Right cardiac atrium (tissue), 5 donors: ENCODE results near the gene CFAP100. TPM values are rescaled to one million over a fixed set of nuclear protein-coding genes. Genes with fewer than 3 reads are reported as not detected.
A peak's percentile ranks its signal among the peaks of the same experiment; 100 is the strongest.

ENCODE experiments used
- ATAC-seq, 2 donors: fragments of 200-7000 bp; cut with Tn5 transposase; one replicate each; pipeline versions ENCODE4 v1.8.0 to v1.9.1; 2020; ENCODE audit warnings: moderate library complexity in 2 of 2, mild to moderate bottlenecking in 1 of 2
- DNase-seq, 3 donors: peaks; one replicate each; pipeline ENCODE4 v3.0.0-alpha.2; 2020
- H3K27ac ChIP-seq: one replicate; pipeline ENCODE4 v1.5.1; 2013; ENCODE audit warnings: mild to moderate bottlenecking, low read length, control low read depth, moderate library complexity
- H3K27me3 ChIP-seq: one replicate; pipeline ENCODE4 v1.6.1; 2013; ENCODE audit not compliant: control insufficient read depth, insufficient read depth
- H3K4me1 ChIP-seq: one replicate; pipeline ENCODE4 v1.6.1; 2013; ENCODE audit warnings: low read length; ENCODE audit not compliant: control insufficient read depth, insufficient read depth
- H3K4me3 ChIP-seq: one replicate; pipeline ENCODE4 v1.5.1; 2013; ENCODE audit warnings: low read length, control low read depth
- H3K9me3 ChIP-seq: one replicate; pipeline ENCODE4 v1.6.1; 2013; ENCODE audit warnings: low read length; ENCODE audit not compliant: control insufficient read depth
- WGBS: extraction: QIAGEN DNeasy Blood & Tissue Kit; methylation state at CpG from one replicate; pipeline ENCODE4 v1.1.7; 2013; 5-methylcytosine and 5-hydroxymethylcytosine counted together
- intact Hi-C, 4 donors: fragments of 100-400 bp; cut with DNase I; formaldehyde crosslinking; loops; one replicate each; pipeline versions ENCODE4 v1.11.0 to v1.14.0; 2022 to 2023
- polyA plus RNA-seq: library from polyadenylated mRNA; stranded (reverse); fragments of 200-250 nt; gene quantifications from one replicate; pipeline ENCODE4 v1.2.3, GENCODE V29; 2013
- total RNA-seq, 4 donors: library from RNA; stranded (reverse); fragmentation: NEBNext Ultra II Directional; extraction: Animal tissue kit (Norgen Biotek cat#: 25700); gene quantifications; one replicate each; pipeline ENCODE4 v1.2.1, GENCODE V29; 2021
- donor health status: healthy with polysubstance abuse.
- donor health status: DM: no; HTN: yes; CAD: no.
- donor health status: DM: no; HTN: no; CAD: no.
- donor health status: DM: no; HTN: yes; CAD: no; lungs with severe emphysema.
- donor health status: DM: yes; HTN: yes; CAD: no.

Gene CFAP100
- total and polyA plus RNA-seq, 5 donors, result not detected

DNA sequence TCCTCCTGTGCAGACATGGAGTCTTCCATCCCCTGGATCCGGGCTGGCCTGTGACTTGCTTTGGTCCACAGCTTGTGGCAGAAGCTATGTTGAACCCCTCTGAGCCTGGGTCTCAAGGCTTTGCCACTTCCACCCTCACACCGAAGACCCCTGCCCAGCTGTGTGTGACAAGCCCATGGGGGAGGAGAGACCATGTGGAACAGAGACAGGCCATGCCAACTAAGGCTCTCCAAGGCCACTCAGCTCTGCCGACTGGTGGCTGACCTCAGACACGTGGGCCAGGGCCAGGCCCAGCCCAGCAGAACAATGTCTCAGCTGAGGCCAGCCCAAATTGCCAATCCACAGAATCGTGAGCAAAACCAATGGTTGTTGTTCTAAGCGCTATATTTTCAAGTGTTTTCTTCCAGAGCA, 16.4 kb upstream of the CFAP100 start:
- no peak for ATAC-seq
- WGBS, result 66% methylated on average over 6 of the region's 6 CpGs
- no peak overlapping the region for H3K27ac ChIP-seq
- DNase-seq, result no peak
- no peak overlapping the region for H3K4me3 ChIP-seq
- no peaks in the 10 kb centered on the region for H3K9me3 ChIP-seq
- H3K27me3 ChIP-seq, result no peaks in the 10 kb centered on the region
- H3K4me1 ChIP-seq, result peaks cover 11% of the 10 kb centered on the region
- intact Hi-C loops, result no loop called here

DNA sequence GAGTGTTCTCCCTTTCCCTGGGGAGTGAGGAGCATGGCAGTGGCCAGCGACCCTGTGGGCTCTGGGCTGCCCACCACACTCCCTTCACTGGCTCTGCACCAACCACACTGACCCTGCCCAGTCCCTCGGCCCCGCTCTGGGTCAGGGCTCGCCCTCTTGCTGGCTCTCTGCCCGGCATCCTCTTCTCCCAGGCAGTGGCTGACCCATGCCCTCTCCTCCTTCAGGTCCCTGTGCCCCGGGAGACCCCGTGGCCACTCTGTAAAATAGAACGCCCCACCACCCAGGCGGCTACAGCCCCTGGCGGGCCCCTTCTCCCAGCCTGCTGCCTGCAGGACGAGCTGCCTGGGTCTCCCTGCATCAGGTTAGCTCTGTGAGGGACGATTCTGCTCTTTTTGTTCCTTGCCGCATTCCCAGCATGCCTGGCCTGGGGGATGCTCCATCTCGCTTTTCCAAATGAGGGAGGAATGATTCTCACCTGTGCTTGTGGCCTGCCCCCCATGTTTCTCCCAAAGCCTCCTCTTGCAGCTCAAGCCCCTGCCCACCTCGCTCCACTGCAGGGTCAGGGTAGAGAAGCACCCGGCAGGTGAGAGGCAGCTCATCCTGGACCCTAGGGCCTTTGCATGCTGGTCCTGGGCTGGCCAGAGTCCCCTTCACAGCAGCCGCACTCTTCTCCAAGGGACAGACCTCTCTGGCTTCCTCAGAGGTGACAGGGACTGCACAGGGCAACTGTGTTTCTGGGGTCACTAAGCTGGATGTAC, 14.5 kb upstream of the CFAP100 start:
- DNase-seq (peak in 1 of 3 donors; percentile 51), ATAC-seq (peak in 1 of 2 donors; percentile 25)
- Histone ChIP-seq H3K27ac (no peak overlapping the region), H3K4me1 (no peaks in the 10 kb centered on the region), H3K27me3 (no peaks in the 10 kb centered on the region), H3K9me3 (no peaks in the 10 kb centered on the region), H3K4me3 (no peak overlapping the region)
- intact Hi-C loops, result no loop called here
- 81% methylated on average over 17 of the region's 17 CpGs for WGBS

DNA sequence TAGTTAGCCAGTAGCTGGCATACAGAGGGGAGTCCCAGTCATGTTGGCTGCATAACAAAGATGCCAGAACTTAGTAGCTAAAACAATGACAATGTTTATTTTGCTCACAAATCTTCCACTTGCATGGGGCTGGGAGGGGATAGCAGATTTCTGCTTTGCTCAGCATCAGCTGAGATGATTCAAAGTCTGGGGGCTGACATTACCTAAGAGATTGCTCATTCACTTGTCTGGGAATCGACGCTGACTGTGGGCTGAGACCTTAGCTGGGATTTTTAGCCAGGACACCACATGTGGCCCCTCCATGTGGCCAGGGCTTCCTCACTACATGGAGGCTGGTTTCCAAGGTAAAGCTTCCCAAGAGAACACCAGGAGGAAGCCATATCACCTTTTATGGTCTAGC, 12.7 kb upstream of the CFAP100 start:
- Histone ChIP-seq H3K27me3 (no peaks in the 10 kb centered on the region), H3K4me3 (no peak overlapping the region), H3K4me1 (no peaks in the 10 kb centered on the region), H3K9me3 (no peaks in the 10 kb centered on the region), H3K27ac (no peak overlapping the region)
- intact Hi-C loops, result no loop called here
- WGBS, result 32% methylated on average over 2 of the region's 2 CpGs
- ATAC-seq, result no peak
- no peak for DNase-seq

DNA sequence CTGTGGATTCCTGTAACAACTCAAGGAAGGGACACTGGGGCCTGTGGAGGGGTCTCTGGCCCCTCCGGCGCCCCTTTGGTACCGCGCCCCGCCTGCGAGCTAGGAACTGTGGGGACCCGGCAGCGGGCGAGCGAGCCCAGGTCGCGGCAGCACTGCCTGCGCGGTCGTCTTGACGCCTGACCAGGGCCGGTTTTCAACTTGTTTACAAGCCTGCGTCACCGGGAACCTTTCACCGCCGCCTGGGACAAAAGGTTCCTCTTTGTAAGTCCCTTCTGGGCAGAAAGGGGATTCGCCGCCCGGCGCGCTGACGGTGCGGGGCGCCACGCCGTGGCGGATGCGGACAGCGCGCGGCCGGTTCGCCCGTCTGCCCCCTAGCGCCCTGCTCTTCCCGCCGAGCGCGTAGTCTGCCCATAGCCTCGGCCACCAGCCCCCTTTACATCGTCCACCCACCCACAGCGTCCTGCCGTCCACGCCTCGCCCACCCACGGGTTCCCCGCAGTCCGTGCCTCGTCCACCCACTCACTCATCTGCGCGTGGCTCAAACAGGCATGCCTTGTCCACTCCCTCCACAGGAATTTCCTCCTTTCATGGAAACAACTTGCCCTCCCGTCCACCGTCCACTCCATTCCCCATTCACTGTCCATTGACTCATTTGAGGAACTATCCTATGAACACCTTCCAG, 5.5 kb upstream of the CFAP100 start:
- peak overlapping the region; percentile 72 for H3K27ac ChIP-seq
- DNase-seq, result peak; percentile 95 to 97 (median 95)
- intact Hi-C loops, result loop anchor here (2.0 to 5.0 kb wide), 4 partner anchors 127 to 257 kb away; no protein-coding TSS in a partner anchor
- no peaks in the 10 kb centered on the region for H3K4me1 ChIP-seq
- no peaks in the 10 kb centered on the region for H3K27me3 ChIP-seq
- ATAC-seq, result peak; percentile 97
- H3K4me3 ChIP-seq, result no peak overlapping the region
- WGBS, result 2% methylated on average over 58 of the region's 58 CpGs
- no peaks in the 10 kb centered on the region for H3K9me3 ChIP-seq

DNA sequence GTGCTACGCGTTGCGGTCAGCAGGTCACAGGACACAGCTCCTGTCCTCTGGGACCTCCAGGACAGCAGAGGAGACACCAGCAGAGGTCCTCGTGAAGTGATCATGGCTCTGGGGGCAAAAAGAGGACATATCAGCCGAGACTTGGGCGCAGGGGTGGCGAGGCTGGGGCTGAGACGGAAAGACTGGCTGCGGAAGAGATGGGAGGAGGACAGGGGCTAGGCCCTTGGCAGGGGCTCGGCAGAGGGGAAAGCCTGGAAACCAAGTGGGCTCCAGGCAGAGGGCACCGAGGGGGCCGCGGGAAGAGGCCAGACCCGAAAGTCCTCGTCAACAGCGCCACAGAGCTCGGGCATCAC, 4.9 kb upstream of the CFAP100 start:
- Histone ChIP-seq H3K4me3 (no peak overlapping the region), H3K27me3 (no peaks in the 10 kb centered on the region), H3K9me3 (no peaks in the 10 kb centered on the region), H3K4me1 (no peaks in the 10 kb centered on the region), H3K27ac (no peak overlapping the region)
- intact Hi-C loops, result loop anchor here (2.0 to 10.0 kb wide), 6 partner anchors 127 to 257 kb away; no protein-coding TSS in a partner anchor
- WGBS, result 62% methylated on average over 17 of the region's 17 CpGs
- no peak for ATAC-seq
- peak in 1 of 3 donors; percentile 46 for DNase-seq

DNA sequence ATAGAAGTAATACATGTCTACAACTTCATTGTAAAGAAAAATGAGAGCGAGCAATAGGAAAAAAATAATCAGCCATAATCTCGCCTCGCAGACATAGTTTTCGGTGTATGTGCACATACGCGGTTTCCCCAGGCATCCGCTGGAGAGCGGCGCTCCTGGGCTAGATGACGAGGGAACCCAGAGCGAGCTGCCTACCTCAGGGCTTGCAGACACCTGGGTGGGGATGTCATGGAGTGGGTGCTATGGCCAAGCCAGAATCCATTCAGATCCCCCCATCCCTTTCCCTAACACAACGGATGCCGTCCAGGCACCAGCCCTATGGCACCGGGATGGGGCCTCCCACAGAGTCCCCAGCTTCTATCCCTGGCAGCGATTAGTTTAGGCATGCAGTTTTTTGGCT, 4.5 kb upstream of the CFAP100 start:
- no peaks in the 10 kb centered on the region for H3K4me1 ChIP-seq
- H3K27ac ChIP-seq, result no peak overlapping the region
- no peaks in the 10 kb centered on the region for H3K27me3 ChIP-seq
- 90% methylated on average over 15 of the region's 15 CpGs for WGBS
- ATAC-seq, result no peak
- DNase-seq, result no peak
- intact Hi-C loops, result loop anchor here in 3 of 4 donors (5.0 to 10.0 kb wide), 3 partner anchors 133 to 255 kb away; no protein-coding TSS in a partner anchor
- no peaks in the 10 kb centered on the region for H3K9me3 ChIP-seq
- H3K4me3 ChIP-seq, result no peak overlapping the region

DNA sequence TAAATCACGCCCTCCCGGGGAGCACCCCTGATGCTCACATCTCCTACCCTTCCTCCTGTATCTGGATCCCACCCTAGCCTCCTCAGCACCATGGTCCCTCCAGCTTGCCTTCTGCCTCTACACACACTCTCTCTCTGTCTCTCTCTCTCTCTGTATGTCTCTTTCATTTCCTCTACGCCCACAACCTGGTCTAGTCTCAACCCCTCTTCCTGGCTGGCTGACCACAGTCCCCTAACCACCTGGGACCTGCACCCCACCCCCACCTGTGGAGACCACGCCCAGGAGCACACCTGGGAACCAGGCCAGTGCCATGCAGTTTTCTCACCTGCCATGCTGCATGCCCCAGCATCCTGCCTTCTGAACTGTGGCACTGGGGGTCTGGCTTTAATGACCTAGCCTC, 4.0 kb upstream of the CFAP100 start:
- intact Hi-C loops, result loop anchor here in 3 of 4 donors (5.0 to 10.0 kb wide), 3 partner anchors 133 to 256 kb away; no protein-coding TSS in a partner anchor
- 83% methylated on average over 4 of the region's 4 CpGs for WGBS
- Histone ChIP-seq H3K4me3 (no peak overlapping the region), H3K27ac (no peak overlapping the region), H3K4me1 (no peaks in the 10 kb centered on the region), H3K27me3 (no peaks in the 10 kb centered on the region), H3K9me3 (no peaks in the 10 kb centered on the region)
- ATAC-seq, result no peak
- DNase-seq, result no peak

DNA sequence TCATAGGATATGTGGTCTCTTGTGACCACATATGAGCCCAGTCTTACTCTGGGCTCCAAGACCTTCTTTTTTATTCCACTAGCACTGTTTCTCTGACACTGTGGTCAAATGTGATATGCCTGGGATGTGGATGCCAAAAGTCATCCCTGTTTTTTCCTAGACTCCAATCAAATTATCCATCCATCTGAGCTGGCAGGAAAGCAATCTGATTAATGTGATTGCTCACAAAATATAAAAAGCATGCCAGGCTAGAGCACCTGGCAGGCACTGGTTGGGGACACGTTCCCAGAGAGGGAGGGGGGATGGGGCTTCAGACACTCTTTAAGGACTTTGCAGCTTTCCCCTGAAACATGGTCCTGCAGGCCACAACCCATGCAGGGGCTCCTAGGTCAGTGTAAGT, 3.1 kb upstream of the CFAP100 start:
- no peak overlapping the region for H3K4me3 ChIP-seq
- DNase-seq (no peak), ATAC-seq (no peak)
- H3K27me3 ChIP-seq, result no peaks in the 10 kb centered on the region
- 46% methylated on average over 1 of the region's 1 CpG for WGBS
- H3K9me3 ChIP-seq, result no peaks in the 10 kb centered on the region
- H3K27ac ChIP-seq, result no peak overlapping the region
- intact Hi-C loops, result loop anchor here in 3 of 4 donors (5.0 to 10.0 kb wide), 3 partner anchors 134 to 257 kb away; no protein-coding TSS in a partner anchor
- no peaks in the 10 kb centered on the region for H3K4me1 ChIP-seq

DNA sequence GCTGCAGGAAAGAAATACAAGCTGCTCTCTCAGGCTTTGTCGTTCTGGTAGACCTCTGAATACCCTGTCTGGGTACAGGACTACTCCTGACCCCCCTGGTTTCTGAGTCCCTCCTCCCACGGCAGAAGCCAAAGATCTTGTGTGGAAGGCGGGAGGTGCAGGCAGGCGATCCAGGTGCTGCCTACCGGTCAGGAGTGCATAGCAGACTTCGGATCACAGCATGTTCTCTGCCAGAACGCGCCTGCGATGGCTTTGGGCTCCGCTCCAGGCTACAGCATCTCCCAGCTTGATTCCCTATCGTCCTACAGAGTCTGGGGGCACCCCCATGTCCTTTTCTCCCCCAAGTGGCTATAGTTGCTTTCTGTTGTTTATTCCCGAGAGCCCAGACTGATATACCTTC, 2.5 kb upstream of the CFAP100 start:
- H3K27me3 ChIP-seq, result no peaks in the 10 kb centered on the region
- no peaks in the 10 kb centered on the region for H3K4me1 ChIP-seq
- 82% methylated on average over 12 of the region's 12 CpGs for WGBS
- intact Hi-C loops, result loop anchor here in 3 of 4 donors (5.0 to 10.0 kb wide), 3 partner anchors 135 to 257 kb away; no protein-coding TSS in a partner anchor
- no peak for DNase-seq
- H3K27ac ChIP-seq, result no peak overlapping the region
- H3K9me3 ChIP-seq, result no peaks in the 10 kb centered on the region
- no peak for ATAC-seq
- H3K4me3 ChIP-seq, result no peak overlapping the region

DNA sequence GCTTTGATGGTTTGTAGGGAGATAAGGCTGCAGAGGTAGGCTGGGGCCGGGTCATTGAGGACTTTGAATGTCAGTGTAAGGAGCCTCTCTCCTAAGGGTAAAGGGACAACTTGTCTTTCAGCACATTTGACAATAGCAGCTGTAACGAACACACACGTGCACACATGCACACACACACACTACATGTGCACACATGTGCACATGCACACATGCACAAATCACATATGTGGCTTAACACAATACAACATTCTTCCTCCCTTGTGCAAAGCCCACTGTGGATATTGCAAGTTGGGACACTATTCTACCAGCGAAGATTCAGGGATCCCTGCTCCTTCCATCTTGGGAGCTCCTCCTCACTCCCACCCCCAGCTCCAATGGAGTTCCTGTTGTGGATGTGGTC, 1.1 kb upstream of the CFAP100 start:
- H3K27ac ChIP-seq, result no peak overlapping the region
- intact Hi-C loops, result loop anchor here in 3 of 4 donors (5.0 to 10.0 kb wide), 3 partner anchors 136 to 259 kb away; no protein-coding TSS in a partner anchor
- H3K27me3 ChIP-seq, result no peaks in the 10 kb centered on the region
- WGBS, result 87% methylated on average over 4 of the region's 4 CpGs
- no peak overlapping the region for H3K4me3 ChIP-seq
- no peak for DNase-seq
- no peaks in the 10 kb centered on the region for H3K4me1 ChIP-seq
- no peaks in the 10 kb centered on the region for H3K9me3 ChIP-seq
- no peak for ATAC-seq

DNA sequence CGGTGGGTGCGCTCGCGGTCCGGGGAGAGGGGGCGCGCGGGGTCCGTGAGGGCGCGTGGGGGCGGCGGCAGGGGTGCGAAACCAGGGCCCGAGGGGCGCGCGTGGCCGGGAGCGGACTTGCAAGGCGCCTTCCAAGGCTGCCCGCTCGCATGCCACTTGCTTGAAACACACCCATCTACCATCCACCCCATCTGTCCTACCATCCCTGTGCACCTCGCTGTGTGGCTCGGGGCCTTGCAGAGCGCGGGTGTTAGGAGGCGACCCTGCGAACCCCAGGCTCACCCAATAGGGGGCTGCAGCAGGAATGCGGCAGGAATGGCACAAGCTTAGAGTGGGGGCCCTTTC, 240 bp downstream of the CFAP100 start:
- H3K27ac ChIP-seq, result no peak overlapping the region
- DNase-seq (no peak), ATAC-seq (peak in 1 of 2 donors; percentile 5)
- intact Hi-C loops, result loop anchor here (5.0 to 10.0 kb wide), 3 partner anchors 138 to 260 kb away; no protein-coding TSS in a partner anchor
- H3K4me3 ChIP-seq, result peak overlapping the region; percentile 9
- H3K9me3 ChIP-seq, result no peaks in the 10 kb centered on the region
- H3K4me1 ChIP-seq, result no peaks in the 10 kb centered on the region
- H3K27me3 ChIP-seq, result no peaks in the 10 kb centered on the region
- 15% methylated on average over 30 of the region's 30 CpGs for WGBS
